ENCODE results near the gene FOCAD. TPM values are rescaled to one million over a fixed set of nuclear protein-coding genes. Genes with fewer than 3 reads are reported as not detected.
"Not testable (repeated sequence)": the region's sequence is repeated elsewhere in the genome, so short reads cannot be mapped to it uniquely, and the experiment has no call there.

Gene FOCAD
- polyA plus RNA-seq, 1 donor, result 37.9 TPM

- DNase-seq, result not testable (repeated sequence)
Measured at GRCh38 chr9:20973246-20973947, 289.3 kb downstream of the FOCAD start.

GRCh38 chr9:20974191-20974938 is 290.3 kb downstream of the FOCAD start:
- DNase-seq, result not testable (repeated sequence)

- no peak for DNase-seq
Measured at GRCh38 chr9:20978249-20978648, 294.2 kb downstream of the FOCAD start.

GRCh38 chr9:20980832-20981455 is 296.9 kb downstream of the FOCAD start:
- no peak for DNase-seq

GRCh38 chr9:20981486-20981885 is 297.4 kb downstream of the FOCAD start:
- no peak for DNase-seq

- no peak for DNase-seq
Measured at GRCh38 chr9:20984506-20984905, 300.4 kb downstream of the FOCAD start.

GRCh38 chr9:20985851-20986600 is 302.0 kb downstream of the FOCAD start:
- no peak for DNase-seq

GRCh38 chr9:20987521-20987920 is 303.5 kb downstream of the FOCAD start:
- DNase-seq, result no peak

- no peak for DNase-seq
Measured at GRCh38 chr9:20988061-20988460, 304.0 kb downstream of the FOCAD start.

GRCh38 chr9:20988671-20989315 is 304.7 kb downstream of the FOCAD start:
- DNase-seq, result no peak

GRCh38 chr9:20989923-20990341 is 305.9 kb downstream of the FOCAD start:
- no peak for DNase-seq

GRCh38 chr9:20990867-20991266 is 306.8 kb downstream of the FOCAD start:
- no peak for DNase-seq

GRCh38 chr9:20994486-20994885 is 310.4 kb downstream of the FOCAD start:
- DNase-seq, result no peak

GRCh38 chr9:20995616-20996015 is 311.6 kb downstream of the FOCAD start:
- no peak for DNase-seq

- no peak for DNase-seq
Measured at GRCh38 chr9:20996809-20997208, 312.8 kb downstream of the FOCAD start.

GRCh38 chr9:20997503-20998076 is 313.5 kb downstream of the FOCAD start:
- no peak for DNase-seq

- DNase-seq, result no peak
Measured at GRCh38 chr9:21001581-21001980, 317.5 kb downstream of the FOCAD start.

- no peak for DNase-seq
Measured at GRCh38 chr9:21002040-21002439, 318.0 kb downstream of the FOCAD start.

- no peak for DNase-seq
Measured at GRCh38 chr9:21015129-21015815, 331.2 kb downstream of the FOCAD start.

GRCh38 chr9:21015995-21016394 is 331.9 kb downstream of the FOCAD start:
- DNase-seq, result no peak

All from left kidney (tissue), 2 donors.